Lung (tissue), 12 donors: ENCODE data around the gene NCBP3. TPM values are rescaled to one million over a fixed set of nuclear protein-coding genes. Genes with fewer than 3 reads are reported as not detected.

Source experiments
- ATAC-seq: fragments of 200-7000 bp; cut with Tn5 transposase; one replicate; pipeline ENCODE4 v1.9.1; 2020; ENCODE audit warnings: moderate number of reproducible peaks; ENCODE audit not compliant: insufficient read depth, low FRiP score
- DNase-seq, 3 donors: peaks; one replicate each; pipeline ENCODE4 v3.0.0-alpha.2; 2013 to 2017
- H3K27ac ChIP-seq, 2 donors: one replicate each; pipeline ENCODE4 v1.5.1; 2013; ENCODE audit warnings: mild to moderate bottlenecking in 2 of 2, moderate library complexity in 2 of 2, control low read depth in 1 of 2, inconsistent platforms in 1 of 2, low read depth in 1 of 2, low read length in 1 of 2
- H3K27me3 ChIP-seq, 3 donors: one replicate each; pipeline ENCODE4 v1.5.1; 2013; ENCODE audit warnings: low read length in 2 of 3; ENCODE audit not compliant: control insufficient read depth in 3 of 3, insufficient read depth in 3 of 3
- H3K36me3 ChIP-seq, 4 donors: one replicate each; pipeline ENCODE4 v1.5.1; 2013; ENCODE audit warnings: low read length in 4 of 4, mild to moderate bottlenecking in 1 of 4, moderate library complexity in 1 of 4; ENCODE audit not compliant: control insufficient read depth in 4 of 4, insufficient read depth in 4 of 4
- H3K4me1 ChIP-seq, 5 donors: one replicate each; pipeline ENCODE4 v1.5.1; 2013; ENCODE audit warnings: low read length in 5 of 5, mild to moderate bottlenecking in 2 of 5, moderate library complexity in 1 of 5; ENCODE audit not compliant: control insufficient read depth in 5 of 5, insufficient read depth in 5 of 5
- H3K4me3 ChIP-seq: one replicate; pipeline ENCODE4 v1.5.1; 2013; ENCODE audit warnings: mild to moderate bottlenecking, control low read depth, moderate library complexity
- H3K9ac ChIP-seq, 2 donors: one replicate each; pipeline ENCODE4 v1.5.1; 2013; ENCODE audit warnings: low read length in 2 of 2, control low read depth in 1 of 2; ENCODE audit not compliant: insufficient read depth in 1 of 2
- H3K9me3 ChIP-seq, 4 donors: one replicate each; pipeline ENCODE4 v1.5.1; 2013; ENCODE audit warnings: low read length in 3 of 4, mild to moderate bottlenecking in 1 of 4, moderate library complexity in 1 of 4; ENCODE audit not compliant: control insufficient read depth in 4 of 4, insufficient read depth in 3 of 4
- CTCF ChIP-seq: IDR thresholded peaks from 2 replicates; pipeline ENCODE4 v1.5.1; 2012; ENCODE audit warnings: mild to moderate bottlenecking; ENCODE audit errors: control extremely low read depth, extremely low read depth
- WGBS, 2 donors: extraction: QIAGEN DNeasy Blood & Tissue Kit; methylation state at CpG; one replicate each; pipeline ENCODE4 v1.1.7; 2013; 5-methylcytosine and 5-hydroxymethylcytosine counted together
- polyA plus RNA-seq, 2 donors: library from polyadenylated mRNA; stranded (reverse); fragments of 200-250 nt; gene quantifications; one replicate each; pipeline ENCODE4 v1.2.1, GENCODE V29; 2013
- total RNA-seq, 2 donors: library from RNA; depleted of rRNA in 1 of 2; stranded (reverse); fragments of >200 nt in 1 of 2; gene quantifications; one replicate each; pipeline ENCODE4 v1.2.1, GENCODE V29; 2014 to 2021
- donor health status: control.
- donor health status: control.
- donor health status: Bipolar disorder and iron deficiency.
- donor health status: healthy.
- donor health status: DM: yes; HTN: yes; CAD: no.

Gene NCBP3
- total and polyA plus RNA-seq, 4 donors = 15.9 to 49.4 (median 26.0) TPM

- H3K4me1 ChIP-seq = peaks cover 0 to 14% (median 5%) of the 10 kb centered on the region in 5 donors
These were observed 49.2 kb downstream of the NCBP3 start for GRCh38 chr17:3796822-3797170.

GRCh38 chr17:3796110-3796821, 49.8 kb downstream of the NCBP3 start:
- Histone ChIP-seq H3K27ac (no peak overlapping the region), H3K4me3 (no peak overlapping the region), H3K9me3 (peaks cover 0 to 2% (median 0%) of the 10 kb centered on the region in 4 donors), H3K4me1 (peaks cover 0 to 12% (median 5%) of the 10 kb centered on the region in 5 donors), H3K27me3 (no peaks in the 10 kb centered on the region), H3K9ac (no peak overlapping the region), H3K36me3 (no peaks in the 10 kb centered on the region)
- no peak for TF ChIP-seq CTCF
- WGBS, 2 donors = 61 to 72% methylated on average over 15 to 17 of the region's 17 CpGs
- ATAC-seq = no peak
- no peak for DNase-seq

More at GRCh38 chr17:3796822-3797170, 49.2 kb downstream of the NCBP3 start:
- H3K36me3 ChIP-seq = no peaks in the 10 kb centered on the region
- no peak overlapping the region for H3K27ac ChIP-seq
- H3K9me3 ChIP-seq = peaks cover 0 to 2% (median 0%) of the 10 kb centered on the region in 4 donors
- DNase-seq (no peak), ATAC-seq (no peak)
- 79 to 92% methylated on average over 9 of the region's 9 CpGs for WGBS, 2 donors
- H3K9ac ChIP-seq = no peak overlapping the region
- TF ChIP-seq CTCF = no peak
- no peaks in the 10 kb centered on the region for H3K27me3 ChIP-seq
- H3K4me3 ChIP-seq = no peak overlapping the region

GRCh38 chr17:3795390-3796102, 50.5 kb downstream of the NCBP3 start:
- Histone ChIP-seq H3K27ac (no peak overlapping the region), H3K27me3 (no peaks in the 10 kb centered on the region), H3K4me1 (peaks cover 0 to 5% (median 4%) of the 10 kb centered on the region in 5 donors), H3K36me3 (no peaks in the 10 kb centered on the region), H3K9me3 (peaks cover 0 to 2% (median 0%) of the 10 kb centered on the region in 4 donors), H3K9ac (no peak overlapping the region), H3K4me3 (no peak overlapping the region)
- 81 to 88% methylated on average over 31 of the region's 31 CpGs for WGBS, 2 donors
- ATAC-seq = no peak
- TF ChIP-seq CTCF = no peak
- DNase-seq = no peak
